Suprapubic skin (tissue), 3 donors: ENCODE measurements around the gene PLEK.

Source experiments
- POLR2AphosphoS5 ChIP-seq, 3 donors: sonication (generic); formaldehyde crosslinking; IDR thresholded peaks; one replicate each; pipeline ENCODE4 v1.6.1; 2017; ENCODE audit warnings: antibody characterized with exemption in 3 of 3
- TF ChIP-seq, protein P1 (sequence below), 2 donors: fragments of 200-600 bp in 1 of 2; fragments of 450-650 bp in 1 of 2; sonication (generic) in 1 of 2; IDR thresholded peaks; one replicate each; pipeline ENCODE4 v1.5.1; 2016 to 2019; ENCODE audit warnings: antibody characterized with exemption in 2 of 2, mild to moderate bottlenecking in 1 of 2, moderate library complexity in 1 of 2

DNA sequence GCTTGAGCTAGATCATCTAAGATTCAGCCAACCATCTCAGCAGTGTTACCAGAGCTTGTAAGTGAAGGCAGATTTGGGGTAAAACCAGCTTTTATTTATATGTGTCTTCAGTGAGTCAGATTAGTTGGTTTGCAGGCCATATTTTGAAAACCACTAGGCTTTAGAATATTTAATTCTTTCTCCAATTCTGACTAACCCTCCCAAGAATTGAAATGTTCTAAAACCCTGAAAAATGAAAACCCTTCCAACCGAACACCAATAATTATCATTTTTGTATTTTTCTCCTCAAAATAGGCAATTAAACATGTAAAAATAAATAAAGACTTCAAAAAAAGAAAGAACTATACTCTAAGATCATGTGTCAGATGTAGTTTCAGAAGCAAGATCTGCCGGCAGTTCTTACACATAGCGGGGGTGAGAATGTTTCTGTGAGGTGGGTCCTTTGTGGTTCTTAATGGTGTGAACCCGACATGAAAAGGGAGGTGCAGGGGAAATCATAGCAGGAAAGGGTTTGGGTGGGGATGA, 14.2 kb downstream of the PLEK start:
- no peak for TF ChIP-seq POLR2AphosphoS5 (IDR thresholded peaks at IDR 0.05)
- TF ChIP-seq, protein P1, sequence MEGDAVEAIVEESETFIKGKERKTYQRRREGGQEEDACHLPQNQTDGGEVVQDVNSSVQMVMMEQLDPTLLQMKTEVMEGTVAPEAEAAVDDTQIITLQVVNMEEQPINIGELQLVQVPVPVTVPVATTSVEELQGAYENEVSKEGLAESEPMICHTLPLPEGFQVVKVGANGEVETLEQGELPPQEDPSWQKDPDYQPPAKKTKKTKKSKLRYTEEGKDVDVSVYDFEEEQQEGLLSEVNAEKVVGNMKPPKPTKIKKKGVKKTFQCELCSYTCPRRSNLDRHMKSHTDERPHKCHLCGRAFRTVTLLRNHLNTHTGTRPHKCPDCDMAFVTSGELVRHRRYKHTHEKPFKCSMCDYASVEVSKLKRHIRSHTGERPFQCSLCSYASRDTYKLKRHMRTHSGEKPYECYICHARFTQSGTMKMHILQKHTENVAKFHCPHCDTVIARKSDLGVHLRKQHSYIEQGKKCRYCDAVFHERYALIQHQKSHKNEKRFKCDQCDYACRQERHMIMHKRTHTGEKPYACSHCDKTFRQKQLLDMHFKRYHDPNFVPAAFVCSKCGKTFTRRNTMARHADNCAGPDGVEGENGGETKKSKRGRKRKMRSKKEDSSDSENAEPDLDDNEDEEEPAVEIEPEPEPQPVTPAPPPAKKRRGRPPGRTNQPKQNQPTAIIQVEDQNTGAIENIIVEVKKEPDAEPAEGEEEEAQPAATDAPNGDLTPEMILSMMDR (IDR thresholded peaks at IDR 0.05) = no peak
